ENCODE measurements around the gene HS3ST3B1. TPM values are rescaled to one million over a fixed set of nuclear protein-coding genes. Genes with fewer than 3 reads are reported as not detected.

Gene HS3ST3B1
- polyA plus RNA-seq, 1 experiment, result 10.3 TPM

- POLR2A ChIA-PET, result interaction anchor here (0.6 to 1.4 kb wide), 2 partner anchors 9 to 1279 kb away, joined by 3 to 11 read pairs; partner anchors contain the start of gene HS3ST3B1
- TF ChIP-seq CTCF (IDR thresholded peaks at IDR 0.05; ENCODE audit: low read depth, low read length), result no peak
- CTCF ChIA-PET, result interaction anchor here (0.6 to 1.5 kb wide), 3 partner anchors 8 to 1019 kb away, joined by 3 to 11 read pairs (median 3); partner anchors contain the start of gene HS3ST3B1
- Histone ChIP-seq H3K9me3 (ENCODE audit: control insufficient read depth, insufficient read depth, low read length) (no peaks in the 10 kb centered on the region; the same call in 1 of the 2 replicates), H3K27me3 (ENCODE audit: control insufficient read depth, insufficient read depth, low read length) (no peaks in the 10 kb centered on the region), H3K27ac (ENCODE audit: low read depth, low read length) (peak overlapping the region; percentile 48), H3K4me3 (ENCODE audit: low read depth, low read length) (peak overlapping the region; percentile 61)
- DNase-seq (ENCODE audit: low read depth, low spot score), result peak; percentile 78
Measured at GRCh38 chr17:14308965-14309879, 8.3 kb downstream of the HS3ST3B1 start.

GRCh38 chr17:14310101-14310500, 9.2 kb downstream of the HS3ST3B1 start:
- ChIA-PET CTCF (interaction anchor here (0.6 to 1.5 kb wide), 2 partner anchors 9 to 1020 kb away, joined by 3 read pairs; partner anchors contain the start of gene HS3ST3B1), POLR2A (interaction anchor here (1.4 kb wide), 1 partner anchor 9 kb away, joined by 11 read pairs; the partner anchor contains the start of gene HS3ST3B1)
- H3K27ac ChIP-seq (ENCODE audit: low read depth, low read length), result no peak overlapping the region
- H3K27me3 ChIP-seq (ENCODE audit: control insufficient read depth, insufficient read depth, low read length), result no peaks in the 10 kb centered on the region
- DNase-seq (ENCODE audit: low read depth, low spot score), result no peak
- H3K9me3 ChIP-seq (ENCODE audit: control insufficient read depth, insufficient read depth, low read length), result no peaks in the 10 kb centered on the region; the same call in 1 of the 2 replicates
- TF ChIP-seq CTCF (IDR thresholded peaks at IDR 0.05; ENCODE audit: low read depth, low read length), result no peak
- peak overlapping the region; percentile 61 for H3K4me3 ChIP-seq (ENCODE audit: low read depth, low read length)

- no peaks in the 10 kb centered on the region for H3K27me3 ChIP-seq (ENCODE audit: control insufficient read depth, insufficient read depth, low read length)
- H3K27ac ChIP-seq (ENCODE audit: low read depth, low read length), result no peak overlapping the region
- no peaks in the 10 kb centered on the region; the same call in 1 of the 2 replicates for H3K9me3 ChIP-seq (ENCODE audit: control insufficient read depth, insufficient read depth, low read length)
- H3K4me3 ChIP-seq (ENCODE audit: low read depth, low read length), result no peak overlapping the region
- ChIA-PET POLR2A (no interaction called here), CTCF (no interaction called here)
- no peak for DNase-seq (ENCODE audit: low read depth, low spot score)
- TF ChIP-seq CTCF (IDR thresholded peaks at IDR 0.05; ENCODE audit: low read depth, low read length), result no peak
Measured at GRCh38 chr17:14310605-14311004, 9.7 kb downstream of the HS3ST3B1 start.

GRCh38 chr17:14311186-14311705, 10.4 kb downstream of the HS3ST3B1 start:
- Histone ChIP-seq H3K27ac (ENCODE audit: low read depth, low read length) (no peak overlapping the region), H3K9me3 (ENCODE audit: control insufficient read depth, insufficient read depth, low read length) (no peaks in the 10 kb centered on the region; the same call in 1 of the 2 replicates), H3K4me3 (ENCODE audit: low read depth, low read length) (no peak overlapping the region), H3K27me3 (ENCODE audit: control insufficient read depth, insufficient read depth, low read length) (no peaks in the 10 kb centered on the region)
- TF ChIP-seq CTCF (IDR thresholded peaks at IDR 0.05; ENCODE audit: low read depth, low read length), result no peak
- ChIA-PET CTCF (no interaction called here), POLR2A (no interaction called here)
- DNase-seq (ENCODE audit: low read depth, low spot score), result no peak

GRCh38 chr17:14311981-14312380, 11.1 kb downstream of the HS3ST3B1 start:
- no peak overlapping the region for H3K27ac ChIP-seq (ENCODE audit: low read depth, low read length)
- no peak overlapping the region for H3K4me3 ChIP-seq (ENCODE audit: low read depth, low read length)
- ChIA-PET CTCF (no interaction called here), POLR2A (no interaction called here)
- DNase-seq (ENCODE audit: low read depth, low spot score), result no peak
- H3K9me3 ChIP-seq (ENCODE audit: control insufficient read depth, insufficient read depth, low read length), result no peaks in the 10 kb centered on the region; the same call in 1 of the 2 replicates
- H3K27me3 ChIP-seq (ENCODE audit: control insufficient read depth, insufficient read depth, low read length), result no peaks in the 10 kb centered on the region
- TF ChIP-seq CTCF (IDR thresholded peaks at IDR 0.05; ENCODE audit: low read depth, low read length), result no peak

All from AG04450 (cell line).